ENCODE measurements around the gene ZNF594. TPM values are rescaled to one million over a fixed set of nuclear protein-coding genes. Genes with fewer than 3 reads are reported as not detected.
"Not testable (repeated sequence)": the region's sequence is repeated elsewhere in the genome, so short reads cannot be mapped to it uniquely, and the experiment has no call there.

ZNF594 gene
- total RNA-seq, 1 donor from 2014 or later: 7.2 TPM

DNA sequence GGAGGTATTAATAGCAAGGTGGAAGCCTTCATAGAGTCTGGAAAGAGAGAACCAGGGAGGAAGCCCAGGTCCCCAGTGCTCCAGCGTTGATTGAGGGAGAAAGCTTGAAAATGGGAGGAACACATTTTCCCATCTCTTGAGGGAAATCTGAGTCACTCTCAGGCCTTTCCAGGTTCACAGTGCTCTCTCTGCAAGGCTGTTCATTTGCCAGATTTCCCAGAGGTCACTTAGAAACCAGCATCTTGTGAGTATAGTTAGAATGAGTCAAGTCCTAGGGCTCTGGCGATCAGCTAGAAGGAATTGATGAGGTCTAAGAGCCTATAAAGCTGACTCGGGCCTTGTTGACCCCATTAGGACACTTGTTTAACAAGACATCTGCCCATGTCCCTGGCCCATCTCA lies 17.7 kb upstream of the ZNF594 start:
- intact Hi-C loops (cut with DNase I): no loop called here
- no peak for DNase-seq (ENCODE audit: missing footprints)
- ATAC-seq: no peak

DNA sequence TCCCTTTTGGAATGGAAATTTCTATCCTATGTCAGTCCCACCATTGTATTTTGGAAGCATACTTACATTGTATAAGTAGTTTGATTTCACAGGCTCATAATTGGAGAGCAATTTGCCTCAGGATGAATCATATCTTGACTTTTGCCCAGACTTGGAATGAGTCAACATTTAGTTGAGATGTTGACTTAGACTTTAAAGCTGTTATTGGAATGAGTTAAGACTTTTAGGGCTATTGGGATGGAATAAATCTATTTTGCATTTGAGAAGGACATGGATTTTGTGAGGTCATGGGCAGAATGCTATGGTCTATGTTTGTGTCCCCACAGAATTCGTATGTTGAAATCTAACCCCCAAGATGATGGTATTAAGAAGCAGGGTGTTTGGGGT lies 12.2 kb upstream of the ZNF594 start:
- ATAC-seq: no peak
- DNase-seq (ENCODE audit: missing footprints): no peak
- intact Hi-C loops (cut with DNase I): no loop called here

DNA sequence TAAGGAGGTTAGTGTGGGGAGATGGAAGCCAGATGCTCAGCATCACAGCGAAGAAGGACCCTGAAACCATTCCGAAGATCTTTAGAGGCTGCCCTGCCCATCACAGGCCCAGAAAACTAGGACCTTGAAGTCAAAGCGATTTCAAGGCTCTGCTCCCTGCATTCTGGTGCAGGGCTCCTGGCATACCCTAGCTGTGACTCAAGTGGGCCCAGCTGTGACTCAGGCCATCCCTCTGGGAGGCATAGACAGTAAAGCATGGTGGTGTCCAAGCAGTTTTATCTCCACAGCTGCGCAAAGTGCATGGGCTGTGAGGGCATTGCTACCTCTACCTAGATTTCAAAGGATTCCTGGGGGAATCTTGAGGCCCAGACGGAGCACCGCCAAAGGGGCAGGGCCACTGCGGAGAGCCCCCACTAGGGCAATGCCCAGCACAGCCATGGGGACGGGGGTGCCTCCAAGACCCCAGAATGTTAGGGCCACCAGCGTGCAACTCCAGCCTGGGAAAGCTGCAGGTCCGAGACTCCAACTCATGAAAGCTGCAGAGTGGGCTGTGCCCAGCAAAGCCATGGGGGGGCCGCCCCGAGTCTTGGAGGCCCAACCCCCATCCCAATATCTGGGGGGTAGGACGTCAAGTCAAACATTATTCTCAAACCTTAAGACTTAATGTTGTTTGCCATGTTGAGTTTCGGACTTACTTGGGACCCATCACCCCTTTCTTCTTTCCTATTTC lies 11.7 kb upstream of the ZNF594 start:
- intact Hi-C loops (cut with DNase I): no loop called here
- DNase-seq (ENCODE audit: missing footprints) (no peak), ATAC-seq (no peak)

DNA sequence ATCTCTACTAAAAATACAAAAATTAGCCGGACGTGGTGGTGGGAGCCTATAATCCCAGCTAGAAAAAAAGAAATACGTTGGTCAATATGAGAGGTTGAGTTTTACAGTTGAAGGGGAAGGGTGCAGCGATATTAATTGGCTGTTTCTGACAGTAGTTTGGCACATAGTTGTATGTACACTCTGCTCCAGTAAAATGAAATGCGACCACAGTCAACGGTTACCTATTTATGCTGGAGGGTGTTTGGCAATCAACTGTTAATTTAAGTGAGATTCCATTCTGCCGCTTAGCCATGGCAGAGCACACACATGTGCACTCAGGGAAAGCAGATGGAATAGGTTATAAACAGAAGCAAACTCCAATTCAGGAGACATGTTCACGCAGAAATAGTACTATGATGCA lies 9.3 kb upstream of the ZNF594 start:
- ATAC-seq (no peak), DNase-seq (ENCODE audit: missing footprints) (no peak)
- intact Hi-C loops (cut with DNase I): no loop called here

DNA sequence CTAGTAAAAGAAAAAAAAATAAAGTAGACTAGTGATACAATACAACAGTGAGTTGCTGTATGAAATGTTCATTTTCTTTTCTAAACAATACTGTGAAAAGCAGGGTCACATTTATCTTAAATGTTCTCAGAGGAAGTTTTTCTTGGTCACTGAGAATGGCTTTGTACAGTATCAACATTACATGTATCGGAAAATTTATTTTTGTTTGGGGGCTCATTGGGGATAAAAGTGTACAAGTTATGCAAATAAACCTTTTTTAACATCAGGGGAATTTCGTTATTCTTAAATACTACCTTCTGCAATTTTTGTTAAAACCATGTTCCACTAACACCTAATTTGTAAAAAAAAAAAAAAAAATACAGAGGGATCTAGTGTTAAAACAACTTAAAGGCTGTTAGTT lies 8.7 kb upstream of the ZNF594 start:
- intact Hi-C loops (cut with DNase I): no loop called here
- DNase-seq (ENCODE audit: missing footprints): no peak
- no peak for ATAC-seq

DNA sequence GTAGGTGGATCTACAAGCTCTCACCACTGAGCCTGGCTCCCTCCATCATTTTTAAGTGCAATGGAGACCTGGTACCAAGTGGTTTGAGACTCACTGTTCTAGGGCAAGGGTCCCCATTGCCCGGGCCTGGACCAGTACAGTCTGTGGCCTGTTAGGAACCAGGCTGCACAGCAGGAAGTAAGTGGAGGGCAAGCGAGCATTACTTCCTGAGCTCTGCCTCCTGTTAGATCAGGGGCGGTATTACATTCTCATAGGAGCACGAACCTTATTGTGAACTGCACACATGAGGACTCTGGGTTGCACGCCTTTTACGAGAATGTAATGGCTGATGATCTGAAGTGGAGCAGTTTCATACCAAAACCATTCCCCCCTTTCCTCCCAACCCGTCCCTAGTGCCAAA lies 6.8 kb upstream of the ZNF594 start:
- no peak for ATAC-seq
- intact Hi-C loops (cut with DNase I): loop anchor here (10.0 kb wide), 1 partner anchor 236 kb away; the partner anchor contains the start of gene C1QBP

DNA sequence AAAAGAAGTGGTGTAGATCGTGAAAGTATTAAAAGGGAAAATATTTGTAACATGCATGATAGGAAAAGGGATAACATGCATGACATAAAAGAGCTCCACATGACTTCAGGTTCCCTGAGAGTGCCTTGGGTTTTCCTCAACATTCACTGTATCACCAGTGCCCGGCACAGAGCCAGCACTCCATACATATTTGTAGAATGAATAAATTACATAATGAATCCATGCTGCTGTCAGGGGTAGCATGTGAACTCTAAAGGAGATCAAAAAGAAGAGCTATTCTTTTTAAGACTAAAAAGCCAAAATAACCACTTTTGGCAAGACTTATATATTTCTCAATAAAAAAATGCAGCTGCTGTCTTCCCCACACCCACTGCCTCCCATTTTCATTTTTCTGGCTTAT lies 2.7 kb upstream of the ZNF594 start:
- intact Hi-C loops (cut with DNase I): loop anchor here (5.0 to 10.0 kb wide), 2 partner anchors 82 to 240 kb away; partner anchors contain the start of genes C1QBP and ZNF232
- ATAC-seq: no peak
- no peak for DNase-seq (ENCODE audit: missing footprints)

More for the DNA sequence above, 6.8 kb upstream of the ZNF594 start:
- DNase-seq (ENCODE audit: missing footprints): no peak

DNA sequence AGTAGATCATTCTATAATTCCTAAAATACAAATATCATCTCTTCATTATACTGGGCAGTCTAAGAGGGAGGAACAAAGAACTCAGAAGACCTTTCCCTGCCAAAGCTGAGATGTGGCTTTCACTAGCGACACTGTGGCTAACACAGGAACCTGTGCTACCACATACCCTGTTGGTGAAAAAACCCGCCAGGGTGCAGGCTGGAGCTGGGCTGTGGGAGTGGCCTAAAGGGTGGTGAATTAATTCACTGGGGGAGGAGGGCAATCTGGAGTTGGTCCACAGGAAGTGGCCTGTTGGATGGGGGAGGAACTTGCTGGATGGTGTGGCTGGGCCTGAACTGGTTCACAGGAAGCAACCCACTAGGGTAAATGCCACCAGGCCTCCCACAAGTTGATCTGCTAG lies 7.4 kb downstream of the ZNF594 start:
- intact Hi-C loops (cut with DNase I): no loop called here
- ATAC-seq (no peak), DNase-seq (ENCODE audit: missing footprints) (no peak)

DNA sequence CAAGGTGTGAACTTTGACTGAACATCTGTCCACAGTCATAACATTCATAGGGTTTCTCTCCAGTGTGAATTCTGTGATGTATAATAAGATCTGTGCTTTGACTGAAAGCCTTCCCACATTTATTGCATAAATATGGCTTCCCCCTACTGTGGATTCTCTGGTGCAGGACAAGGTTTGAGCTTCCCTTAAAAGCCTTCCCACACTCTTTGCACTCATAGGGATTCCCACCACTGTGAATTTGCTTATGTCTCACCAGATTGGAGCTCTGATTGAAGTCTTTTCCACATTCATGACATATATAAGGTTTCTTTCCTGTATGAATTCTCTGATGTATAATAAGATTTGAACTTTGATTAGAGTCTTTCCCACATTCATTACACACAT lies 8.3 kb downstream of the ZNF594 start:
- intact Hi-C loops (cut with DNase I): no loop called here
- ATAC-seq (no peak), DNase-seq (ENCODE audit: missing footprints) (no peak)

DNA sequence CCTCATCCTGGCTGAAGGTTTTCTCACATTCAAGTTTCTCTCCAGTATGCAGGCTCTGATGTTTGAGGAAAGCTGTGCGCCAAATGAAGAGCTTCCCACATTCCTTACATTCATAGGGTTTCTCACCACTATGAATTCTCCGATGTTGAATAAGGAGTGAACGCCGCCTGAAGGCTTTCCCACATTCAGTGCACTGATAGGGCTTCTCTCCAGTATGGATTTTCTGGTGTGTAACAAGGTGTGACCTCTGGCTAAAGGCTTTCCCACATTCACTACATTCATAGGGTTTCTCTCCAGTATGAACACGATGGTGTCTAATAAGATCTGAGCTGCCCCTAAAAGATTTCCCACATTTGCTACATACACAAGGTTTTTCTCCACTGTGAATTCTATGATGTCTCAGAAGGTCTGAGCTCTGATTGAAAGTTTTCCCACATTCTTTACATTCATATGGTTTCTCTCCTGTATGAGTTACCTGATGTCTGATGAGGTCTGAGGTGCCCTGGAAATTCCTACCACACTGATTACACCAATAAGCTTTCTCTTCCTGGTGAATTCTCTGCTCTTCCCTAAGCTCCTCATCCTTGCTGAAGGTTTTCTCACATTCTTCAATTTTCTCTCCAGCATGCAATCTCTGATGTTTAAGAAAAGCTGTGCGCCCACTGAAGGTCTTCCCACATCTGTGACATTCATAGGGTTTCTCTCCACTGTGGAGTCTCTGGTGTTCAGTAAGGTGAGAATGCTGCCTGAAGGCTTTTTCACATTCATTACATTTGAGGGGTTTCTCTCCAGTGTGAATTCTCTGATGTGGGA lies 8.9 kb downstream of the ZNF594 start:
- no peak for ATAC-seq
- intact Hi-C loops (cut with DNase I): no loop called here
- no peak for DNase-seq (ENCODE audit: missing footprints)

DNA sequence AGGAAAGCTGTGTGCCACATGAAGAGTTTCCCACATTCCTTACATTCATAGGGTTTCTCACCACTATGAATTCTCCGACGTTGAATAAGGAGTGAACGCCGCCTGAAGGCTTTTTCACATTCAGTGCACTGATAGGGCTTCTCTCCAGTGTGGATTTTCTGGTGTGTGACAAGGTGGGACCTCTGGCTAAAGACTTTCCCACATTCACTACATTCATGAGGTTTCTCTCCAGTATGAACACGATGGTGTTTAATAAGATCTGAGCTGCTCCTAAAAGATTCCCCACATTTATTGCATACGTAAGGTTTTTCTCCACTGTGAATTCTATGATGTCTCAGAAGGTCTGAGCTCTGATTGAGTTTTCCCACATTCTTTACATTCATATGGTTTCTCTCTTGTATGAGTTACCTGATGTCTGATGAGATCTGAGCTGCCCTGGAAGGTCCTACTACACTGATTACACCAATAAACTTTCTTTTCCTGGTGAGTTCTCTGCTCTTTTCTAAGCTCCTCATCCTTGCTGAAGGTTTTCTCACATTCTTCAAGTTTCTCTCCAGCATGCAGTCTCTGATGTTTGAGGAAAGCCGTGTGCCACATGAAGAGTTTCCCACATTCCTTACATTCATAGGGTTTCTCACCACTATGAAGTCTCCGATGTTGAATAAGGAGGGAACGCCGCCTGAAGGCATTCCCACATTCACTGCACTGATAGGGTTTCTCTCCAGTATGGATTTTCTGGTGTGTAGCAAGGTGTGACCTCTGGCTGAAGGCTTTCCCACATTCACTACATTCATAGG lies 10.0 kb downstream of the ZNF594 start:
- ATAC-seq: no peak
- DNase-seq (ENCODE audit: missing footprints): no peak
- intact Hi-C loops (cut with DNase I): no loop called here

DNA sequence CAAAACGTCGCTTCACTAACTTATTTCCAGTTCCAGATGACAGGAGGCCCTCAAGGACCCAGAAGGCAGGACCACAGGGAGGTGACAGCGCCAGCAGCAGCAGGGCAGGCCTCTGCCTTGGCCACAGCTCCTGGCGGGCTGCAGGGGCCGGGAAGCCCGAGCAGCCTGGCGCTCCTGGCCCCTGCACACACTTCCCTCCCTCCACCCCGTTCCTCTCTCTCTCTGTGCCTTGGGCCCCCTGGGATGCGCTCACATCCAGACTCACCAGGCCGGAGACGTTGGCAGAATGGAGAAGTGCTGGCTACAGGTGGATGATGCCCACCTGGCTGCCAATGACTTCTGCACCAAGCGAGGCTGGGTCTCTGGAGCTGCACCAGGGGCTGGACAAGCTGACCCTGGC lies 12.7 kb downstream of the ZNF594 start:
- DNase-seq (ENCODE audit: missing footprints) (no peak), ATAC-seq (no peak)
- intact Hi-C loops (cut with DNase I): no loop called here

DNA sequence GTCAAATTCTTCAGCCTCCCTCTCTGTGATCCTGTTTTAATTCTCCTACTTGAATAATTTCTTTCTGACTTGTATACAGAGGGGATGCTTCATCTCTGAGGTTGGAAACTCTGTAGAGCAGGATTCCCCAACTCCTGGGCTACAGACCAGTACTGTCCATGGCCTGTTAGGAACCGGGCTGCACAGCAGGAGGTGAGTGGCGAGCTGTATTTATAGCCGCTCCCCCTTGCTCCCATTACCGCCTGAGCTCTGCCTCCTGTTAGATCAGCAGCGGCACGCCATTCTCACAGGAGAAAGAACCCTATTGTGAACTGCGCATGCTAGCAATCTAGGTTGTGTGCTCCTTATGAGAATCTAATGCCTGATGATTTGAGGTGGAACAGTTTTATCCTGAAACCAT lies 16.6 kb downstream of the ZNF594 start:
- DNase-seq (ENCODE audit: missing footprints); ATAC-seq; intact Hi-C loops (cut with DNase I): not testable (repeated sequence)

DNA sequence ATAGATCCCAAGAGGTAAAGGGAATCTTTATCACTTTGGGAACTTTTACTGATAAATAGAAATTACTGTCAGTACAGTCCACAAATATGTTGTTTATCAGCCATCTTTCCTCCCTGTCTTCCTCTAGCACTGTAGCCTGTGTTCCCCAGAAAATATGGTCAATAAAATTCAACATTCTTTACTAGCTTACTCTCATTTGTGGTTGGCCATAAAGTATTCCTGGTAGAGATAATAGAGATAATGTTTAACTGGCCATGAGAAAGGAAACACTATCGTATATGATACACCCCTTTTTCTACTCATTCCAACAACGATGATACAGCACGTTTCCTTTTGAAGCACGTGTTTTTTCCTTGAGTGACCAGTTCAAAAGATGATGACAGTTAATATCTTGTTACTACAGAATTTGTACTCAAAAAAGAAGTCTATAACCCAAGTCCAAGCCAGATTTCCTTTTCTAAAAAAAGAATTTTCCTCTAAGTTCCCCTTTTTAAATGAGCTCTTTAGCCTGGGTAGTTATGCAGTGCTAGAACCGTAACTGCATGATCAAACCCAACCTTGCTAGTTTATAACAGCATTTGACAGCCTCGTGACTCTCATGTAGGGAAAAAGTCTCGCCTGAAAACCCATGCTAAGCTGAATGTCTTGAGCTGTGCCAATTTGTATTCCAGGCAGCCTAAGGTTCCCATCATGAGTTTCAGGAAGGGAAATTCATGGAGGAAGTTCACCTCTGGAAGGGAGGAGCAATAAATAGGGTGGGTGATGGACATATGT lies 25.7 kb downstream of the ZNF594 start:
- ATAC-seq; DNase-seq (ENCODE audit: missing footprints); intact Hi-C loops (cut with DNase I): not testable (repeated sequence)

DNA sequence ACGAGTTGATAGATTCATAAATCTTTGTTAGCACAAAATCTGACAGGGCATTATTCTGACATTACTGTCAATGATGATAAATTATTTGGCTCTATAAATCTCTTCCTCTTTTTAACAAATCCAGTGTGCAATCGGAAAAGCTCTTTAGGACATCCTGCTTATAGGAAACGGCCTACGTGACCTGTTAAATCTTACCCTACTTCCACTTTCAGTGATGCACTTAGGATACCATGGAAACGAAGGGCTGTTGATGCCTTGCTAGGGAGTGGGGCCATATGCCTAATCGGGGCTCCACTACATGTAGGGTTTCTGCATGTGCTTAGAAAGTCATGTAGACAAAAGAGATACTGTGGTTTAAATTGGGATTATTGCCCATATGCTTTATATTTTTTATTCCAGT lies 27.2 kb downstream of the ZNF594 start:
- DNase-seq (ENCODE audit: missing footprints): no peak
- ATAC-seq: no peak
- intact Hi-C loops (cut with DNase I): no loop called here

DNA sequence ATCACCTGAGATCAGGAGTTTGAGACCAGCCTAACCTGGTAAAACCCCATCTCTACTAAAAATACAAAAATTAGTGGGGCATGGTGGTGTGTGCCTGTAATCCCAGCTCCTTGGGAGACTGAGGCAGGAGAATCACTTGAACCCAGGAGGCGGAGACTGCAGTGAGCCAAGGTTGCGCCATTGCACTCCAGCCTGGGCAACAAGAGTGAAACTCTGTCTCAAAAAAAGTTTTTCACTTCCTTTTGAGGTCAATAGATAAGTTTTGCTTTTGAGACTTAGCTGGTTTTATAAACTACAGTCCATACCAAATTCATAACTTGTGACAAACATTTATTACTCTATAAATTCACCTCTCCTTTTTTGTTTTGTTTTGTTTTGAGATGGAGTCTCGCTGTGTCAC lies 29.9 kb downstream of the ZNF594 start:
- ATAC-seq; intact Hi-C loops (cut with DNase I); DNase-seq (ENCODE audit: missing footprints): not testable (repeated sequence)

DNA sequence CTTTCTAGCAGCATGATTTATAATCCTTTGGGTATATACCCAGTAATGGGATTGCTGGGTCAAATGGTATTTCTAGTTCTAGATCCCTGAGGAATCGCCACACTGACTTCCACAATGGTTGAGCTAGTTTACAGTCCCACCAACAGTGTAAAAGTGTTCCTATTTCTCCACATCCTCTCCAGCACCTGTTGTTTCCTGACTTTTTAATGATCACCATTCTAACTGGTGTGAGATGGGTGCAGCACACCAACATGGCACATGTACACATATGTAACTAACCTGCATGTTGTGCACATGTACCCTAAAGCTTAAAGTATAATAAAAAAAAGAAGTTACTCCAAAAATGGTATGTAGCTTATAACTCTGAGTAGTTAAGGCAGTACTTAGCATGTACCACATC lies 31.0 kb downstream of the ZNF594 start:
- ATAC-seq; intact Hi-C loops (cut with DNase I); DNase-seq (ENCODE audit: missing footprints): not testable (repeated sequence)

DNA sequence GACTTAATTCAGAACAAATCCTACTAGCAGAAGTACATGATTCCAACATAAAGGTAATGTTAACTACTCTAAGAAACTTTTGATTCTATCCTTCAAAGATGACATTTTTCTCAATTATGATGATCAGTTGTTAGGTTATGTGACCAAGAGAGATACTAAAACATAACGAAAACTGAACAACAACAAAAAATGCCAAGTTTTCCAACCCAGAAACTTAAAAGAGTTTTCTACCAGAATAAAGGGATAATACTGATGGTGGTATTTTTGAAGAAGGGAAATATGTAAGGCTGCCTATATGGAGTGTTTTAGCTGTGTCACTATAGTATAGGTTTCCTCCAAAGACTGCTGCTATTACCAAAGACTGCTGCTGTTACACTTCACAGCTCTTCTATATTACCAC lies 45.5 kb downstream of the ZNF594 start:
- intact Hi-C loops (cut with DNase I); DNase-seq (ENCODE audit: missing footprints); ATAC-seq: not testable (repeated sequence)

DNA sequence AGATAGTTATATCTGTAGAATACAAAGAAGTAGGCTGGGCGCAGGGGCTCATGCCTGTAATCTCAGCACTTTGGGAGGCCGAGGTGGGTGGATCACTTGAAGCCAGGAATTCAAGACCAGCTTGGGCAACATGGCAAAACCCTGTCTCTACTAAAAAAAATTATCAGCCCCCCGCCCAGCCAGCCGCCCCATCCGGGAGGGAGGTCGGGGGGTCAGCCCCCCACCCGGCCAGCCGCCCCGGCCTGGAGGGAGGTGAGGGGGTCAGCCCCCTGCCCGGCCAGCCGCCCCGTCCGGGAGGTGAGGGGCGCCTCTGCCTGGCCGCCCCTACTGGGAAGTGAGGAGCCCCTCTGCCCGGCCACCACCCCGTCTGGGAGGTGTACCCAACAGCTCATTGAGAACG lies 48.8 kb downstream of the ZNF594 start:
- intact Hi-C loops (cut with DNase I); ATAC-seq; DNase-seq (ENCODE audit: missing footprints): not testable (repeated sequence)

All from Right ventricle myocardium inferior (tissue), 1 donor.